Fibroblast of mammary gland (primary cell): ENCODE data around the gene TEX38.

Experiments
- DNase-seq: peaks from one replicate; pipeline ENCODE4 v3.0.0-alpha.2; 2010; ENCODE audit warnings: low read depth
- H3K4me3 ChIP-seq: 2 replicates; pipeline ENCODE4 v1.5.1; 2011; ENCODE audit warnings: low read depth, mild to moderate bottlenecking, low read length, moderate library complexity; ENCODE audit not compliant: control insufficient read depth
- CTCF ChIP-seq: conservative IDR thresholded peaks from 2 replicates; pipeline ENCODE4 v1.5.1; 2011; ENCODE audit warnings: low read depth, low read length, inconsistent platforms; ENCODE audit not compliant: control insufficient read depth, insufficient read depth

The TEX38 gene

GRCh38 chr1:46676531-46676930 lies 4.9 kb downstream of the TEX38 start:
- DNase-seq: no peak
- TF ChIP-seq CTCF: no peak
- H3K4me3 ChIP-seq: no peak overlapping the region

- no peak overlapping the region for H3K4me3 ChIP-seq
- no peak for TF ChIP-seq CTCF
- DNase-seq: no peak
These were observed 5.7 kb downstream of the TEX38 start for GRCh38 chr1:46677339-46677738.

- no peak for DNase-seq
- no peak overlapping the region for H3K4me3 ChIP-seq
- no peak for TF ChIP-seq CTCF
These were observed 8.3 kb downstream of the TEX38 start for GRCh38 chr1:46679789-46680573.

- H3K4me3 ChIP-seq: no peak overlapping the region
- DNase-seq: no peak
- no peak for TF ChIP-seq CTCF
These were observed 9.8 kb downstream of the TEX38 start for GRCh38 chr1:46681333-46682034.

GRCh38 chr1:46682064-46682463 lies 10.4 kb downstream of the TEX38 start:
- H3K4me3 ChIP-seq: no peak overlapping the region
- no peak for TF ChIP-seq CTCF
- DNase-seq: no peak

- TF ChIP-seq CTCF: no peak
- no peak overlapping the region for H3K4me3 ChIP-seq
- DNase-seq: no peak
These were observed 13.0 kb downstream of the TEX38 start for GRCh38 chr1:46684670-46685069.
